ENCODE measurements around the gene HTT. TPM values are rescaled to one million over a fixed set of nuclear protein-coding genes. Genes with fewer than 3 reads are reported as not detected.

HTT gene
- total RNA-seq, 6 experiments from 2014 or later, result 25.5 to 37.8 (median 30.3) TPM

GRCh38 chr4:3192188-3192587 lies 117.7 kb downstream of the HTT start:
- WGBS (ENCODE audit: insufficient coverage, low coverage, low lambda C conversion rate, missing lambda C conversion rate), result 93% methylated on average over 3 of the region's 4 CpGs
- H3K36me3 ChIP-seq, result peaks cover 0 to 28% (median 2%) of the 10 kb centered on the region in 4 donors

GRCh38 chr4:3192827-3193226 lies 118.3 kb downstream of the HTT start:
- ATAC-seq, result no peak
- Histone ChIP-seq H3K36me3 (peaks cover 0 to 22% (median 1%) of the 10 kb centered on the region in 4 donors), H3K27me3 (no peaks in the 10 kb centered on the region), H3K4me1 (no peaks in the 10 kb centered on the region), H3K4me3 (no peak overlapping the region), H3K9me3 (no peaks in the 10 kb centered on the region), H3K27ac (no peak overlapping the region)
- intact Hi-C loops (cut with DNase I), result no loop called here
- TF ChIP-seq CTCF (IDR thresholded peaks at IDR 0.05), result no peak
- no peak for TF ChIP-seq POLR2A (IDR thresholded peaks at IDR 0.05)
- DNase-seq, result no peak
- 93% methylated on average over 9 of the region's 12 CpGs for whole genome bisulfite sequencing (ENCODE audit: insufficient coverage, low coverage, low lambda C conversion rate, missing lambda C conversion rate)

More at GRCh38 chr4:3192188-3192587, 117.7 kb downstream of the HTT start:
- intact Hi-C loops (cut with DNase I), result no loop called here
- Histone ChIP-seq H3K4me3 (no peak overlapping the region), H3K27ac (no peak overlapping the region), H3K9me3 (no peaks in the 10 kb centered on the region), H3K27me3 (no peaks in the 10 kb centered on the region), H3K4me1 (no peaks in the 10 kb centered on the region)
- DNase-seq (no peak), ATAC-seq (no peak)
- TF ChIP-seq POLR2A (IDR thresholded peaks at IDR 0.05) (no peak), CTCF (IDR thresholded peaks at IDR 0.05) (no peak)

- ATAC-seq (peak in 3 of 4 donors; percentile 46 to 52 (median 49)), DNase-seq (no peak)
- peaks cover 0 to 14% (median 1%) of the 10 kb centered on the region in 4 donors for H3K36me3 ChIP-seq
- 43% methylated on average over 5 of the region's 6 CpGs for WGBS (ENCODE audit: insufficient coverage, low coverage, low lambda C conversion rate, missing lambda C conversion rate)
- no peaks in the 10 kb centered on the region for H3K27me3 ChIP-seq
- intact Hi-C loops (cut with DNase I), result no loop called here
- H3K4me3 ChIP-seq, result no peak overlapping the region
- H3K4me1 ChIP-seq, result no peaks in the 10 kb centered on the region
- peak; percentile 39 to 59 (median 46) for TF ChIP-seq CTCF (IDR thresholded peaks at IDR 0.05)
- no peak for TF ChIP-seq POLR2A (IDR thresholded peaks at IDR 0.05)
- H3K9me3 ChIP-seq, result no peaks in the 10 kb centered on the region
- H3K27ac ChIP-seq, result no peak overlapping the region
These were observed 119.2 kb downstream of the HTT start for GRCh38 chr4:3193531-3194203.

GRCh38 chr4:3196670-3197359 lies 122.3 kb downstream of the HTT start:
- Histone ChIP-seq H3K36me3 (peaks cover 0 to 13% (median 3%) of the 10 kb centered on the region in 4 donors), H3K27me3 (no peaks in the 10 kb centered on the region), H3K4me1 (peaks cover 0 to 6% (median 0%) of the 10 kb centered on the region in 4 donors), H3K4me3 (no peak overlapping the region), H3K9me3 (no peaks in the 10 kb centered on the region), H3K27ac (no peak overlapping the region)
- intact Hi-C loops (cut with DNase I), result no loop called here
- ATAC-seq, result no peak
- TF ChIP-seq POLR2A (IDR thresholded peaks at IDR 0.05), result no peak
- TF ChIP-seq CTCF (IDR thresholded peaks at IDR 0.05), result no peak
- 90% methylated on average over 5 of the region's 7 CpGs for WGBS (ENCODE audit: insufficient coverage, low coverage, low lambda C conversion rate, missing lambda C conversion rate)
- no peak for DNase-seq
